ENCODE data around the gene UBASH3B.

UBASH3B gene

DNA sequence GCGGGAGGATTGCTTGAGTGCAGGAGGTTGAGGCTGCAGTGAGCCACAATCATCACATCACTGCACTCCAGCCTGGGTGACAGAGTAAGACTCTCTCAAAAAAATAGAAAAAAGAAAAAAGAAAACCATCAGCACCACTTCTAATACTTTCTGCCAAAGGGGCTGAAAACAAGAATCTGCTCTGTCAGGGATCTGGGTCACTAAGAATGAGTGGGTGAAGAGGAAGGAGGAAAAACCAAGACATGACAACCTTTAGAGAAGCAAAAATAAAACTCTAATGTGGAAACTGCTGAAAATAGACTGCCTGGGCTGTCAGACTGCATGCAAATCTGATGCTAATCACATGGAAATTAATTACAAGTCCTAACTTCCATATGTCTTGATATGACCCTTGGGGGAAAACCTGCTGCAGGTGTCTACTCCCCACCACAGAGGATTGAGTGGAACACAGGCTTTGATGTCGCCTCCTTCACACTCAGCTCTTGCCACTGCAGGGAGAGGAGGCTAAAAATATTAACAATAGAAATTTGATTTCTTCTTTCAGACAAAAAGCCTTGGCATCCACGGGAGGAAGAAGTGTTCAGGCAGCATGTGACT, 120.3 kb downstream of the UBASH3B start:
- H3K9ac ChIP-seq (ENCODE audit: low read length), result no peak overlapping the region
- no peak overlapping the region for H3K4me2 ChIP-seq (ENCODE audit: low read depth, low read length)
- TF ChIP-seq EZH2phosphoT487 (IDR thresholded peaks at IDR 0.05; ENCODE audit: low read length) (no peak), EZH2 (optimal IDR thresholded peaks at IDR 0.05; ENCODE audit: low read depth, low read length) (no peak)
- TF ChIP-seq, protein P1, sequence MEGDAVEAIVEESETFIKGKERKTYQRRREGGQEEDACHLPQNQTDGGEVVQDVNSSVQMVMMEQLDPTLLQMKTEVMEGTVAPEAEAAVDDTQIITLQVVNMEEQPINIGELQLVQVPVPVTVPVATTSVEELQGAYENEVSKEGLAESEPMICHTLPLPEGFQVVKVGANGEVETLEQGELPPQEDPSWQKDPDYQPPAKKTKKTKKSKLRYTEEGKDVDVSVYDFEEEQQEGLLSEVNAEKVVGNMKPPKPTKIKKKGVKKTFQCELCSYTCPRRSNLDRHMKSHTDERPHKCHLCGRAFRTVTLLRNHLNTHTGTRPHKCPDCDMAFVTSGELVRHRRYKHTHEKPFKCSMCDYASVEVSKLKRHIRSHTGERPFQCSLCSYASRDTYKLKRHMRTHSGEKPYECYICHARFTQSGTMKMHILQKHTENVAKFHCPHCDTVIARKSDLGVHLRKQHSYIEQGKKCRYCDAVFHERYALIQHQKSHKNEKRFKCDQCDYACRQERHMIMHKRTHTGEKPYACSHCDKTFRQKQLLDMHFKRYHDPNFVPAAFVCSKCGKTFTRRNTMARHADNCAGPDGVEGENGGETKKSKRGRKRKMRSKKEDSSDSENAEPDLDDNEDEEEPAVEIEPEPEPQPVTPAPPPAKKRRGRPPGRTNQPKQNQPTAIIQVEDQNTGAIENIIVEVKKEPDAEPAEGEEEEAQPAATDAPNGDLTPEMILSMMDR (IDR thresholded peaks at IDR 0.05; ENCODE audit: low read length), result no peak
- no peak overlapping the region for H3K4me3 ChIP-seq (ENCODE audit: low read length)
- H3K9me3 ChIP-seq (replicated peaks; ENCODE audit: insufficient read depth, low read length), result no peaks in the 10 kb centered on the region
- H3K79me2 ChIP-seq (ENCODE audit: low read length), result no peaks in the 10 kb centered on the region
- H3K4me1 ChIP-seq (ENCODE audit: low read length), result no peaks in the 10 kb centered on the region
- H4K20me1 ChIP-seq (ENCODE audit: insufficient read depth, low read length), result no peaks in the 10 kb centered on the region
- no peaks in the 10 kb centered on the region for H3F3A ChIP-seq (ENCODE audit: insufficient read depth, low read length)
- H3K27me3 ChIP-seq (replicated peaks; ENCODE audit: insufficient read depth, low read length), result no peaks in the 10 kb centered on the region
- H3K9me2 ChIP-seq (replicated peaks; ENCODE audit: insufficient read depth, low read length), result no peaks in the 10 kb centered on the region
- no peak for DNase-seq
- H2AFZ ChIP-seq (ENCODE audit: low read length), result no peak overlapping the region
- no peaks in the 10 kb centered on the region for H3K36me3 ChIP-seq (replicated peaks; ENCODE audit: insufficient read depth, low read length)
- no peak overlapping the region for H3K27ac ChIP-seq (ENCODE audit: low read length)

DNA sequence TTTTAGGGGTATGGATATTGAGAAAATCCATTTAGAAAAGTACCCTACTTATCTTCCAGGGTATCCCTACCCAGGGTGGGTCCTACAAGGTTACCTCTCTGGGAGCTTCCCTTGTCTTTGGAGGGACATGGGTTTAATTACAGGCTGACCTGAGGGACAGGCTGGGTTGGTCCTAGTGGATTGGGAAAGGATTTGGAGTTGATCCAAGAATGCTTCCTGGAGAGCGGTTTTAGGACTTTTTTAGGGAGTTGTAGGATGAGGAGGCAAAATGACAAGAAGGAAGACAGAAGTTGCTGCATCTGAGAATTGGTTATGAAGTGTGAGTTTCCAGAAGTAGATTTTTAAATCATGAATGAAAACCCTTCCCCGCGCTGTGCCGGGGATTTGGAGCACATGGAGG, 121.0 kb downstream of the UBASH3B start:
- Histone ChIP-seq H3F3A (ENCODE audit: insufficient read depth, low read length) (no peaks in the 10 kb centered on the region), H3K9ac (ENCODE audit: low read length) (no peak overlapping the region), H4K20me1 (ENCODE audit: insufficient read depth, low read length) (no peaks in the 10 kb centered on the region), H3K27me3 (replicated peaks; ENCODE audit: insufficient read depth, low read length) (no peaks in the 10 kb centered on the region), H3K4me2 (ENCODE audit: low read depth, low read length) (no peak overlapping the region), H3K27ac (ENCODE audit: low read length) (no peak overlapping the region), H3K4me3 (ENCODE audit: low read length) (no peak overlapping the region), H3K79me2 (ENCODE audit: low read length) (no peaks in the 10 kb centered on the region), H3K4me1 (ENCODE audit: low read length) (no peaks in the 10 kb centered on the region), H3K36me3 (replicated peaks; ENCODE audit: insufficient read depth, low read length) (no peaks in the 10 kb centered on the region), H3K9me2 (replicated peaks; ENCODE audit: insufficient read depth, low read length) (no peaks in the 10 kb centered on the region), H3K9me3 (replicated peaks; ENCODE audit: insufficient read depth, low read length) (no peaks in the 10 kb centered on the region), H2AFZ (ENCODE audit: low read length) (no peak overlapping the region)
- DNase-seq, result no peak
- no peak for TF ChIP-seq EZH2 (optimal IDR thresholded peaks at IDR 0.05; ENCODE audit: low read depth, low read length)
- TF ChIP-seq EZH2phosphoT487 (IDR thresholded peaks at IDR 0.05; ENCODE audit: low read length), result no peak
- TF ChIP-seq, protein P1 (IDR thresholded peaks at IDR 0.05; ENCODE audit: low read length), result no peak

DNA sequence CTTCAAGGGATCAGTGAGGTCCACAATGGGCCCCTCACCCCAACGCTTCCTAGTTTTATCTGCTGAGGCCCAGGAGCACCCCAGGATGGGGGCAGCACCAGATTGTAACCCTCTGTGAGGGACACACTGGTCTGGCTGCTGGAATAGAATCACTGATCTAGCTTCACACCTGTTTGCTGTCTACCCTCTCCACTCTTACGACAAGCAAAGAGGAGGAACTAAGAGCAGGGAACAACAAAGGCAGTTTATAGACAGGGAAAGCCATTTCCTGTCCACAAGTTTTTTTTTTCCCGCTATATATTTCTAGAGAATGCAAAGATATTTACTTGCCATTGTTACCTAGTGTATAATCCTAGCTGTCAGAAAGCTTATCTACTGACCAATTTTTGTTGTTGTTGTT, 121.8 kb downstream of the UBASH3B start:
- H3K9ac ChIP-seq (ENCODE audit: low read length), result no peak overlapping the region
- TF ChIP-seq, protein P1 (IDR thresholded peaks at IDR 0.05; ENCODE audit: low read length), result no peak
- TF ChIP-seq EZH2phosphoT487 (IDR thresholded peaks at IDR 0.05; ENCODE audit: low read length), result no peak
- no peak for TF ChIP-seq EZH2 (optimal IDR thresholded peaks at IDR 0.05; ENCODE audit: low read depth, low read length)
- no peak overlapping the region for H2AFZ ChIP-seq (ENCODE audit: low read length)
- H3K9me2 ChIP-seq (replicated peaks; ENCODE audit: insufficient read depth, low read length), result no peaks in the 10 kb centered on the region
- no peaks in the 10 kb centered on the region for H3K79me2 ChIP-seq (ENCODE audit: low read length)
- H3F3A ChIP-seq (ENCODE audit: insufficient read depth, low read length), result no peaks in the 10 kb centered on the region
- DNase-seq, result no peak
- H3K4me3 ChIP-seq (ENCODE audit: low read length), result no peak overlapping the region
- no peaks in the 10 kb centered on the region for H3K36me3 ChIP-seq (replicated peaks; ENCODE audit: insufficient read depth, low read length)
- H3K9me3 ChIP-seq (replicated peaks; ENCODE audit: insufficient read depth, low read length), result no peaks in the 10 kb centered on the region
- H3K27me3 ChIP-seq (replicated peaks; ENCODE audit: insufficient read depth, low read length), result no peaks in the 10 kb centered on the region
- no peak overlapping the region for H3K4me2 ChIP-seq (ENCODE audit: low read depth, low read length)
- H3K27ac ChIP-seq (ENCODE audit: low read length), result no peak overlapping the region
- no peaks in the 10 kb centered on the region for H3K4me1 ChIP-seq (ENCODE audit: low read length)
- no peaks in the 10 kb centered on the region for H4K20me1 ChIP-seq (ENCODE audit: insufficient read depth, low read length)

All from MM.1S (cell line).